ENCODE data around the gene RP9. TPM values are rescaled to one million over a fixed set of nuclear protein-coding genes. Genes with fewer than 3 reads are reported as not detected.

The RP9 gene, protein sequence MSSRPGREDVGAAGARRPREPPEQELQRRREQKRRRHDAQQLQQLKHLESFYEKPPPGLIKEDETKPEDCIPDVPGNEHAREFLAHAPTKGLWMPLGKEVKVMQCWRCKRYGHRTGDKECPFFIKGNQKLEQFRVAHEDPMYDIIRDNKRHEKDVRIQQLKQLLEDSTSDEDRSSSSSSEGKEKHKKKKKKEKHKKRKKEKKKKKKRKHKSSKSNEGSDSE
- 13.9 and 16.4 TPM in 2 replicates for total RNA-seq

DNA sequence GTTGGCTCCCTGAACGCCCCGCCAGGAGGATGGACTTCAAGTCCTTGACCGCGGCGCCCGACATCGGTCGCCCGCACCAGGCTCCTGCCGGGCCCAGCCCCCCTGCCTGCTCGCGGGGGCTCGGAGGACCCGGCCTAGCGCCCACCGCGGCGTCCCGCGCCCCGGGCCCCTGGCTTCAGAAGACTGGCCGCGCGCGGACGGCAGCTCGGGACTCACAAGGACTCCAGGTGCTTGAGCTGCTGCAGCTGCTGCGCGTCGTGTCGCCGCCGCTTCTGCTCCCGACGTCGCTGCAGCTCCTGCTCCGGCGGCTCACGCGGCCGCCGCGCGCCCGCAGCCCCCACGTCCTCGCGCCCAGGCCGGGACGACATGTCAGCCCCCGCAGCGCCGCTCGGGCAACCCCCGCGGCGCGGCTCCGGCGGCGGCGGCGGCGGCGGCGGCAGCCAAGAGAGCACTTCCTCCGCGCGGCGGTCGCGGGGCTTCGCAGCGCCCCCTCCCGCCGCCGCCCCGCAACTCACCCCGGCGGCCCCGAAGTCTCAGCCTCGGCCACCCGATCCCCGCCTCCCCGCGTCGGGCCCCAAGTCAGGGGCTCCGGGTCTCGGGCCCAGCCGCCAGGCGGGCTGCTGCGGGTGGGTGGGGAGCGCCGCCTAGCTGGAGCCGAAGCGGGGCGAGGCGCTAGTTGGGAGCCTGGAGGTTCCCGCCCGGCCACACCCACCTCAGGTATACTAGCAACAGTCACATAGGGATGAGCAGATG lies at the start of gene RP9:
Gene RP9, minus strand, starts transcription at position 400 of the 753 bp plus-strand sequence. Its CDS starts 32 bp downstream, at position 368.
- intact Hi-C loops (cut with micrococcal nuclease), result loop anchor here (1.0 kb wide), 3 partner anchors 20 to 682 kb away; partner anchors contain the start of gene BBS9

DNA sequence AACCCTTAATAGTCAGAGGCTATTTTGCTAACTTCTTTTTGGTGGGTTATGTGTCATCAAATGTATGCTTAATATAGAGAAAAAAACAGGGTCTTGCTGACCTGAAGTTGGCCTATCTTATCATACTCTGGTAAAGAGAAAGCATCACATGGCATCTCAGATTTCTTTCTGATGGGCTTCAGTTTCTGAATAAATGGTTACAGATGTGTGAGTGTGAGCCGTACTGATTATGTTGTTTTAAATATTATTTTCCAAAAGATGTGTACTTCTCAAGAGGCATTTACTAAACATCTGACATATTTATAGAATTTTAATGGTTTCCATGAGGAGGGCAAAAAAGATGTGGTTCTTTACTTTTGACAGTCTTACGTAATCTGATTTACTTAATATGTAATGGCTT lies 48.6 kb upstream of the RP9 start:
- intact Hi-C loops (cut with micrococcal nuclease), result no loop called here

DNA sequence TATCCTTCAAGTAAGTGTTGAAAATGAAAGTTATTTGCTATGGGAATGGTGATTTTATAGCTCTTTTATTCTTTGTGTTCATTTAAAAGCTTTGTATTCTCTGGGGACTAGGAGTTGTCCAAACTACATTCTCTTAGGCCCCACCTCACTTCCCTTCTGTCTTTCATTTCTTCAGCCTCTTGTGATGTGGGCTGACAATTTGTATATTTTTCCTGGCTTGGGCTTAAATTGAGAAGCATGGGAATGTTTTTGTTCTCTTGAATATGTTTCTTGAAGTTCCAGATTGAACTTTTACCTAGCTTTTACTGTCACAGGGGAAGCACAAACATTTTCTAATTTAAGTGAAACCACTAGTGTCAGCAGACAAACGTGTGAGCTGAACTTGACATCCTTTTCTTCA lies 48.1 kb upstream of the RP9 start:
- intact Hi-C loops (cut with micrococcal nuclease), result no loop called here

DNA sequence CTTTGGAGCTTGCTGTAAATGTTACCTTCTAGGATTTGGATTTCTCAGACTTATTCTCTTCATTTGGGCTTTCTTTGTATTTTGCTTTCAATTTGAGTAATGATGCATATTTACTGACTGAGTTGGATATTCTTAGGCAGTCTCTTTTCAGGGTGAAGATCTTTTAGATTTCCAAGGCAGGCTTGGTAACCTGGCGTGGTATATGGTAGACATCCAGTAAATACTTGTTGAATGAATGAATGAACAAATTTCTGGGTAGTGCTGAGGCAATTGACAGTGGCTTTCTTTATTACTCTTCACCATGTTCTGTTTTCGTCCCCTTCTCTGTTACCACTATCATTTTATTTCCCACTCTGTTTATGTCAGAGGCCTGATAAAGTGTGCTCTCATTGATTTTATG lies 47.2 kb upstream of the RP9 start:
- intact Hi-C loops (cut with micrococcal nuclease), result no loop called here

DNA sequence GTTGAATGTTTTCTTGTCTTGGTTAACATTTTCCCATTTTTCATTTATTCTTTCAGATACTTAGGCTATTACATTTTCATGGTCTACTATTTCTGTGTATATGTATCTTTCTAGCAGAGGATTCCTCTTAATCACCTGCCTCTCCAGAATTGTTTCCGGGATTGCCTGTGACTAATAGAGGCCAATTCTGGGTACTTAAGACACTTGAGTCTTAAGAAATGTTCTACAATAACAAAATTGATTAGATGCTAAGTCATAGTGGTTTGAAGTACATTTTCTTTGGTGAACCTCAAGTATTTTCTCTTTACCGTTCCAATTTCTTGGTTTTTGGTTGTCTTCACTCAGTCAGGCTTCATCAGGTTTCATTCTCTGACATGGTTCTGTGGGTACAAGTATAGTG lies 46.6 kb upstream of the RP9 start:
- intact Hi-C loops (cut with micrococcal nuclease), result no loop called here

DNA sequence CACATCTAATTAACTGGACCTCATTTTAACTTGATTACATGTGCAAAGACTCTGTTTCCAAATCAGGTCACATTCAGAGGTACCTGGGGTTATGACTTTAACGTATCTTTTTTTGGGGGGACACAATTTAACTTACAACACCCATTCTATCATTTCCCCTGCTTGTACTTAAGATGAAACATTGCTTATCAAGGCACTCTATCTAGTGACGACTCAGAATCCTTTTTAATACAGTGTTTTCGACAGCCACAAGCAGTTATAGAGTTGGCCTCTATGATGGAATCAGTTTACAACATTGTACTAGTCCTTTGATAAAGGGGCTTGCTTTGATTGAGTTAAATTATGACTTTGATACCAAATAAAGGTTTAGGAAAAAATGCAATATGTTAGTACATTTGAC lies 42.9 kb upstream of the RP9 start:
- intact Hi-C loops (cut with micrococcal nuclease), result no loop called here

DNA sequence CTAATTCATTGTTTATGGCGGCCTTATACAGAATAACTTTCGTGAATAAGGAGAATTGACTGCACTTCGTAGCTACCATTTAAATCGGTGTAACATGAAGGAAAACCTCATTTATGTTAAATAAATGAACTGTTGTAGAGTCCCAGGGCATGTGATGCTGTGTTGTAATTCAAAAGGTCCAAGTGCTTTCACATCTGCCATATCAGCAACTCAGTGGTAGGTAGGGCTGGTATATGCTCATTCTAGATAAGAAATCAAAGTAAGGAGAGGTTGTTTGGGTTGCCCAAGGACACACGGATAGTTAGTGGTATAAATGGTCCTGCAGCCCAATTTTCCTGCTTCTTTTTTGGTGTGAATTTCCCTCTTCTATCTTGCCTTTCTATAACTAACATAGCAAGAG lies 36.0 kb upstream of the RP9 start:
- intact Hi-C loops (cut with micrococcal nuclease), result no loop called here

DNA sequence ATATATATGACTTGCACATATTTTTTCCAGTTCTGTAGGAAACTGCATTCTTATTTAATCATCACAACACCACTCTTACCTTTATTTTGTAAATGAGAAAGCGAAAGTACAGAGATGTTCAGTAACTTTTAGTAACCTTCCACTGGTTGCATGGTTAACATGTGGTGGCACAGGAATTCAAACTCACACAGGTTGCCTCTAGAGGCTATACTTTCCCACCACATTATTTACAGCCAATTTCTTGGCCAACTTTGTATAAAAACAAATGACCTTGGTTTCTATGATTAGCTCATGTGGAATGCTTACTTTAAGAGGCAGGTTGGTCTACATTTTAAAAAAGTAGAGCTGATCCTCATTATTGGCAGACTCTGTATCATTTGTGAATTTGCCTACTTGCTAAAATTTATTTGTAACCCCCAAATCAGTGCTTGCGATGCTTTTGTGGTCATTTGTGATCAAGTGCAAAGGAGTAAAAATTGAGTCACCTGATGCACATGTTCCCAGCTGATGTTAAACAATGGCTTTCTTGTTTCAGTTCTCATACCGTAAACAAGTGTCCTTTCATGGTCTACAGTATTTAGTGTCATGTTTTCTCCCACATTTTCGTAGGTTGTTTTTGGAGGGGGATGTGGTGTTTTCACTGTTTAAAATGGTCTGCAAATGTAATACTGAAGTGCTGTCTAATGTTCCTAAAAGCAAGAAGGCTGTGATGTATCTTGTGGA lies 35.0 kb upstream of the RP9 start:
- intact Hi-C loops (cut with micrococcal nuclease), result no loop called here

DNA sequence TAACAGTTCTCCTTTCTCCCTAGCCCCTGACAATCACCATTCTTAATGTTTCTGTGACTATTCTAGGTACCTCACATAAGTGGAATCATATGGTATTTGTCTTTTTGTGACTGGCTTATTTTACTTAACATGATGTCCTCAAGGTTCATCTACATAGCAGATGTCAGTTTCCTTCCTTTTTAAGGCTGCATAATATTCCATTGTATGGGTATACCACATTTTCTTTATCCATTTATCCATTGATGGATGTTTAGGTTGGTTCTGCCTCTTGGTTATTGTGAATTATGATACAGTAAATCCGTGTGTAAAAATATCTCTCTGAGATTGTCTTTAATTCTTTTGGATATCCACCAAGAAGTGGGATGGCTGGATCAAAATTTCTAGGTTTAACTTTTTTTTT lies 33.4 kb upstream of the RP9 start:
- intact Hi-C loops (cut with micrococcal nuclease), result no loop called here

DNA sequence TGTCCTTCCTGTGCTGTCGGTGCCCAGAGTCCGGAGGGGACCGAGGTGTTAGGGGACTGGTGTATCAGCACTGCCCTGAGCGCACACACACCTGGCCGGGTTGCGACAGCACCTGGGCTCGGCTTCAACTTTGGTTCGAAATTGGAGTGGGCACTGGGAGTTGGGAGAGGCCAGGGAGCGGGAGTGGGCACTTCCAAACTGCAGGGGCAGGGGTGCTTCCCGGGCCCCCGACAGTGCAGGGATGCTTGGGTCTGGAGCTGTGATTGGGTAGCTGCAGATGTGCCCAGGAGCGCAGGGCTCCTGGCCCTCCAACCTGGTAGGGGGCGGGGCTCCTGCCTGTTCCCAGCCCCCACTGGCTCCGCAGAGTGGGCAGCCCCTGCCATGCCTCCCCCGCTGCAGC lies 27.9 kb upstream of the RP9 start:
- intact Hi-C loops (cut with micrococcal nuclease), result no loop called here

DNA sequence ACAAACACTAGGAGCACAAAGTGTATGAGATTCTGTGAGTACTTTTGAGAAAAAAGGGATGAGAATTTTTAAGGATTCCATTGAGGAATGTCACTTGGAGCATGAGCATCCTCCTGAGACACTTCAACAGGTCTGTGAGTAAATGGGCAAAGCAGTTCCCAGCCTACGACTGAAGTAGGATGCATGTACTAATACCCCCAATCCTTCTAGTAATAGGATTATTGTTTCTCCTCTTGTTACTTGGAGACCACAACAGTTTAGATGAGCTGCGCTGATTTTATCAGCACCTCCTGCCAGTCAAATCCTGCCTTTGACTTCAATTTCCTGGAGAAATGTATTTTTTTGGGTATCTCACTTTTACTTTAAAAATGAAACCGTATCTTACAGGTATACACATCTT lies 21.0 kb upstream of the RP9 start:
- intact Hi-C loops (cut with micrococcal nuclease), result no loop called here

DNA sequence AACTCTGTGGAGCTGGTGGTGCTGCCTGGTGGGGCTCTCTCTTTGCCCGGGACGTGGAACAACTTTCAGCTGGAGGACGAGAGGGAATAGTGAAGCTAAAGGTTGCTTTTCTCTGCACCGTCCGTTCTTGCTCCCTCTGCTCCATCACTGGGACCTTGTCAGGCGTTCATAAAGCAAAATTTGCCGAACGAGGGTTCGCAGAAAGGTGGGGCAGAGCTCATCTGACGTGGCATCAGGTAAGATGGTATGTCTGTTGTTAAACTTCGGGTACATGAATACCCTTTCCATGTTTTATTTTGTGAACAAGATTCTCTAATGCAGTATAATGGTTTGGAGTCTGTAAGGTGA lies 20.6 kb upstream of the RP9 start:
- intact Hi-C loops (cut with micrococcal nuclease), result loop anchor here (1.0 to 5.0 kb wide), 12 partner anchors 20 to 1907 kb away; partner anchors contain the start of genes AVL9, DPY19L1, FKBP9 and LSM5

DNA sequence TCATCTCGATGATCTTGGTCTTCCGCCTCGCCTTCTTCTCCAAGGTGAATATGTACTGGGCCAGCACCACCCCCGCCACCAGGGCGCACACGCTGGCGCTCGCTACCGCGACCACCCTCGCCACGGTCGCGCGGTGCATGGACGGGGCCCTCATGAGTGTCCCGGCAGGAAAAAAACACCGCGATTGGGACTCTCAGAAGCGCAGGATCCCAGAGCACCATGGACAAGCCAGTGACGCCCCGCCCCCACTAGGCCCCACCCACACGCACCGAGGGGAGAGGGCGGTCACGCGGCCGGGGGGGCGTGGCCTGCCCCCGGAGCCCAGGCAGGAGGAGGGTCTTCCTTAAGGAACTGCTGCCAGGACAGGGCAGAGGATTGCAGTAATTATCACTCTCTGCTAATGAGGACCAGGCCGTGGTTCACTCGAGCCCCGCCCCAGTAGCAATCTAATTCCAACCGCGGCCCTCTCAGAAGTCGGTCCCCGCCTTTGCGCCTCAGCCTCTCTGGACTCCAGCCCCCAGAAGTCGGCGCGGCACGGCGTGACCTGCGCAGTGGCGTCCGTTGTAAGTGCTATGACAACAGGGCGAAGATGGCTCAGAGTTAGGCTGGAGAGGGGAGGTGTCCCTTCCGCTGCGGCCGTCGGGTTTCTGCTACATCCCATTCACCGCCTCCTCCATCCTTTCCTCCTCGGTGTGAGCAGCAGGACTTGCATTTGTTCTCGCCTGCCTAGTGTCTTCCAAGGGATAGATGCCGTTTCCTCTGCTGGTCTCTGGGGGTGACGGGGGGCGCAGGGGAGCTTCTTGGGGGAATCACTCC lies 20.0 kb upstream of the RP9 start, which contains the start of gene BBS9:
Gene BBS9, plus strand, starts transcription at position 575 of the 816 bp plus-strand sequence. CDS start 16,689 bp downstream, outside the sequence.
- intact Hi-C loops (cut with micrococcal nuclease), result loop anchor here (1.0 to 5.0 kb wide), 12 partner anchors 20 to 1908 kb away; partner anchors contain the start of genes AVL9, DPY19L1, FKBP9 and LSM5

DNA sequence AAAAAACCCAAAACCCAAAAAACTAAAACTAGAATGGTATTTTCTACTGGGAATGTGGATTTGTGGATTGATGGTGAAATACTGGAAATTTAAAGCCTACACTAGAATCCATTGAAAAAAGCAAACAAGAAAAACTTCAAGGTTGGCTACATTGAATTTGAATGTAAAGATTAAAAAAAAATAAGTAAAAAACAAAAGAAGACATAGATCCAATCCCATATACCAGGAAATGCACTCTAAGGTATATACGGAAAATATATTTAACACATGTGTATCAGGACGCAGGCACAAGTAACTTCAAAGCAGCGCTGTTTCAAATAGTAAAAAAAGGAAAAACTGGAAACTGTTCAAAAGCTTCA lies 19.4 kb upstream of the RP9 start:
- intact Hi-C loops (cut with micrococcal nuclease), result loop anchor here (2.0 to 5.0 kb wide), 3 partner anchors 171 to 1908 kb away; partner anchors contain the start of genes DPY19L1 and FKBP9

DNA sequence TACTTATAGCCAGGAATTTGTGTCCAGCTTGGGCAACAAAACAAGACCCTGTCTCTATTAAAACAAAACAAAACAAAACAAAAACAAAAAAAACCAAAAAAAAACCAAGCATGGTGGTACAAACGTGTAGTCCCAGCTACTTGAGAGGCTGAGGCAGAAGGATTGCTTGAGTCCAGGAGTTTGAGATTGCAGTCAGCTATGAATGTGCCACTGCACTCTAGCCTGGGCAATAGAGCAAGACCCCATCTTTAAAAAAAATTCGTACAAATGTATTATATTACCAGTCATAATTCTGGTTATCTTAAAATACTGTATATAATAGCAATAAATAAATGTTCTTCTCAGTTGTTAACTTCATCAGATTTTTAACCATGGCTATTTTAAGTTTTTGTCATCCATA lies 17.9 kb upstream of the RP9 start:
- intact Hi-C loops (cut with micrococcal nuclease), result loop anchor here (5.0 kb wide), 2 partner anchors 170 to 400 kb away; partner anchors contain the start of gene FKBP9

DNA sequence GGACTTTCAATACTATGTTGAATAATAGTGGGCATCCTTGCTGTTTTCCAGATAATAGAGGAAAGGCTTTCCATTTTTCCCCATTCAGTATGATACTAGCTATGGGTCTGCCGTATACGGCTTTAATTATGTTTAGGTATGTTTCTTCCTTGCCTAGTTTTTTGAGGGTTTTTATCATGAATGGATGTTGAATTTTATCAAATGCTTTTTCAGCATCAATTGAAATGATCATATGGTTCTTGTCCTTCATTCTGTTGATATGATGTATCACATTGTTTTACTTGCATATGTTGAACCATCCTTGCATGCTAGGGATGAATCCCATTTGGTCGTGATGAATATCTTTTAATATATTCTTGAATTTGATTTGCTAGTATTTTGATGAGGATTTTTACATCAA lies 9.2 kb upstream of the RP9 start:
- intact Hi-C loops (cut with micrococcal nuclease), result no loop called here

DNA sequence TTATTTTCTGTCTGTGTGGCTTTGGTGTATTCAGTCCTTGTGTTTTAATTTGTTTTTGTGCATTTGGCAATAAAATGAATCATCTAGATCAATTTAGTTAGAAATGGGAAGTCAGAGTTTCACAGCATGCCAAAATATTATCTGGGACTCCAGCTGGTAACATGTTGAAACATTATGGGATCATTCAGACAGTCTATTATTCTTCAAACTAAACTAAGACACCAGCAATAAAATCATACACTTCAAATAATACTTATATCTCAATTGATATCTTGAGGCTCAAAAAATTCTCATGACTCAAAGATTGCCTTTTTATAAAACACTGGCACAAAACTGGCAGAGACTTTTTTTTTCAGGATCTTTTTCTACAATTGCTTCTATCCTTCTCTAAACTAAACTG lies 5.8 kb upstream of the RP9 start:
- intact Hi-C loops (cut with micrococcal nuclease), result no loop called here

DNA sequence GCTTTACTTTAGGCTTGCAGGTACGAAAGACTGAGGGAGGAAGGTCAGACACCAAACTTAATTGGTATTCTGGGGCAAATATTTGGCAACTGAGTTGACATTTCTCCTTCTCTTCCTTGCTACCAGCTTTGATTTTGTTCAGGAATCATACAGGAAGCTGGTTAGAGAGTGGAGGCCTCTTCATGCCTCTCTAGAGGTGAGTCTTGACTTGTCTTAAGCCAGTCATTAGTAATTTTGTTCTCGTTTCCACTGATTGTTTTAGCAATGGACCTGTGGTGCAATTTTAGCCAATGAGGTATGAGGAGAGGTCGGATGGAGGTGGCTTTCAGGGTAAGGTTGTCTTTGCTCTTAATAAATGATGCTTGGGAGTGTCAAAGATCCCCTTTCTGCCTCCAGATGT lies 2.4 kb upstream of the RP9 start:
- intact Hi-C loops (cut with micrococcal nuclease), result no loop called here

DNA sequence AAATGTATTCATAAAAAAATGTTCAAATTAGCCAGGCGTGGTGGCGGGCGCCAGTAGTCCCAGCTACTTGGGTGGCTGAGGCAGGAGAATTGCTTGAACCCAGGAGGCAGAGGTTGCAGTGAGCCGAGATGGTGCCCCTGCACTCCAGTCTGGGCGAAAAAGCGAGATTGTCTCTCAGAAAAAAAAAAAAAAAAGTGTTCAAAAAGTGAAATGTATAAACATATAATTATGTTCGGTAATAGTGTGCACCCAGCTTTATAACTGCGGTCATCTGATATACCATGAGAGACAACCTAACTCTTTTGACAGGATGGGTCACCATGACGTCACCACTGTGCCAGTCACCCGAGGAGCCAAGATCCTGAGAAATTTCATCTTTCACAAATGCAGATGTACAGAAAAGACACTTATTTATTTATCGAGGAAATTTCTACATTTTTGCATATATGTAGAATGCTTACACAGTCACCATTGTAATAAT lies 594 bp upstream of the RP9 start:
- intact Hi-C loops (cut with micrococcal nuclease), result loop anchor here (1.0 kb wide), 3 partner anchors 20 to 682 kb away; partner anchors contain the start of gene BBS9

DNA sequence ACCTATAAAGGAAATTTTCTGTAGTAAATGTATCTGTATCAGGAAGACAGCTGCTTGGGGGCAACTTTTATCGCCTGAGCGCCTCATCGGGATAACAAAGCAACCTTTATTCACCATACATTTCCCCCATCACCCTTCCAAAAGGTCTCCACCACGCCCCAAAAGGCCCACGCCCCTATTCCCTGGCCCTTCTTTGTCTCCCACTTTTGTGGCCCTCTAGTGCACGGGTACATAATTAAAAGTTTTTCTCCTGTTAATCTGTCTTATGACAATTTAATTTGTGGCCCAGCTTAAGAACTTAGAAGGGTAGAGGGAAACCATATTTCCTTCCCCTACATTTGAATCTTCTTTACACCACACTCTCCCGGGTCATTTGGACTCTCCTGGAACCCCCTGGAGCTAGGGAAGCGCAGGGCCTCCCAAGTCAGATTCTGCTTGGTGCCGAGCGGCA lies 625 bp downstream of the RP9 start:
- intact Hi-C loops (cut with micrococcal nuclease), result loop anchor here (1.0 kb wide), 6 partner anchors 21 to 681 kb away; partner anchors contain the start of gene BBS9
